ENCODE data around the gene NFE2L3.

The NFE2L3 gene

GRCh38 chr7:26216049-26216448 lies 64.1 kb downstream of the NFE2L3 start:
- no peak for DNase-seq (ENCODE audit: low read depth)
- TF ChIP-seq CTCF (IDR thresholded peaks at IDR 0.05; ENCODE audit: low read depth, low read length, missing control alignments) = no peak
- no peak overlapping the region for H3K4me3 ChIP-seq (ENCODE audit: low read depth, low read length)

- TF ChIP-seq CTCF (IDR thresholded peaks at IDR 0.05; ENCODE audit: low read depth, low read length, missing control alignments) = no peak
- no peak for DNase-seq (ENCODE audit: low read depth)
- H3K4me3 ChIP-seq (ENCODE audit: low read depth, low read length) = no peak overlapping the region
Measured at GRCh38 chr7:26224359-26224758, 72.4 kb downstream of the NFE2L3 start.

- H3K4me3 ChIP-seq (ENCODE audit: low read depth, low read length) = no peak overlapping the region
- no peak for DNase-seq (ENCODE audit: low read depth)
Measured at GRCh38 chr7:26227987-26228386, 76.0 kb downstream of the NFE2L3 start.

DNA sequence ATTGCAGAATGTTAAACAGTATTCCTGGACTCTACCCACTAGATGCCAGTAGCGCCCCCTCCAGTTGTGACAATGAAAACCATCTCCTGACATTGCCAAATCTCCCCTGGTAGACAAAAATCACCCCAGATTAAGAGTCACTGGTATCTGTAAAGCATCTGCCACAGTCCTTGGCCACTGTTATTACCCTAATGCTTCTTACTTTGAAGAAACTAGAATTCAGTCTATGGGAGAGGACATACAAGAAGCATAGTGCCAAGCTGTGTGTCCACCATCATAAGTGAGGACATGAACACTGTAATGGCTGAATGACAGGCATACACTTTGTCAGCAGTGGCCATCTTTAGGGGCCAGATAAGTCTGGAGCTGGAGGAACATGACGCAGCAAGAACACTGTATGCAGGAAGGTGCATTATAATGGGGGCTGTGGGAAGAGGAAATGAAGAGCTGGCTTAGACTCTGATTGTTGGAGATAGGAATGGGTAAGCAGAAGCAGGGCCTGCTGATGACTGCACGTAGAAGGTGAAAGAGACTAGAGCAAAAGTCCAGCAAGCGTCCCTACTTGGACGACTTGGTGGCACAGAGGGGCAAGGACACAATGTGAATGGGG lies 82.0 kb downstream of the NFE2L3 start:
- DNase-seq (ENCODE audit: low read depth) = no peak
- H3K4me3 ChIP-seq (ENCODE audit: low read depth, low read length) = no peak overlapping the region
- no peak for TF ChIP-seq CTCF (IDR thresholded peaks at IDR 0.05; ENCODE audit: low read depth, low read length, missing control alignments)

More at GRCh38 chr7:26227987-26228386, 76.0 kb downstream of the NFE2L3 start:
- no peak for TF ChIP-seq CTCF (IDR thresholded peaks at IDR 0.05; ENCODE audit: low read depth, low read length, missing control alignments)
